Measurements from ENCODE around the gene FCER1G. TPM values are rescaled to one million over a fixed set of nuclear protein-coding genes. Genes with fewer than 3 reads are reported as not detected.

Gene FCER1G
- total RNA-seq, 1 donor from 2014 or later, result 1.5 TPM

DNA sequence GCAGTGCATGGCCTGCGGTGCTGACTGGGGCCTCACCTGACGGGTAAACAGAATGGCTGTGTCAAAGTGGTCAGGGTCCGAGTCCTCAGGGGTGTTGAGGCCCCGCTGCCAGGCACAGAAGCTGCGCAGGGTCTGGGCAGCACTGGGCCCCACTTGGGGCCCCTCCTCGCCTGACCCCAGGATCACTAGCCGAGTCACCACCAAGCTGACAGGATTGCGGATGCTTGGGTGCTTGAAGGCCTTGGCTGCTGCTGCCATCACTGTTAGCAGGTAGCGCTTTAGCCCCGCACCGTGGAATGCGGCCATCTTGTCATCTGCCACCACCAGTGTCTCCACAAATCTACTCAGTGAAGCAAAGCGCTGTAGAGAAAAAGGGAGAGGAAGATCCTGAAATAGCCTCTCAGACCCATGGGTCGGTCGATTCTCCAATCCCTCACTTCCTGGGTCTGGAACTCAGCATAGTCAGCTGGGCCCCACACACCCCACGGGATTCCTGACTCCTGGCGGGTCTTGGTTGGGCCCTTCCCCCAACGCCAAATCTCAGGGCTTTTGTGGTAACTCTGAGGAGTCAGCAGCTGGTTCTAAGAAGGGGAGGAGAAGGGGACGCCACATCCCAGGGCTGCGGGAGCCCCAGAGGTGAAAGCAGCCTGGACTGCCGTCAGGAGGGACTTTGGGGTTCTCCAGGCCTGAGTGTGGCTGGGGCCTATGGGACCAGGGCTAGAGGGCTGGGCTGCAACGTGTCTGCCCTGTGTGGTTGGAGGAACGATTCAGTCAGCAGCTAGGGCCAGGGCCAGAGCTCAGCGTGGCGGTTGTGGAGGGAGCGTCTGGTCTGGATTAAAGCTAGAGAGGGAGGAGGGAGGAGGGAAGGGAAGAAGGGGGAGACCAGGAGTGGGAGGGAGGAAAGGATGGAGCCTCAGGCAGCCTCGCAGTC, 18.3 kb upstream of the FCER1G start:
- H3K36me3 Mint-ChIP-seq (ENCODE audit: insufficient read depth), result no peaks in the 10 kb centered on the region
- no peak overlapping the region for H3K27ac Mint-ChIP-seq
- H3K4me1 Mint-ChIP-seq (ENCODE audit: low read depth), result peaks cover 12% of the 10 kb centered on the region
- H3K9me3 Mint-ChIP-seq (ENCODE audit: low read depth), result no peaks in the 10 kb centered on the region
- DNase-seq (ENCODE audit: low spot score, unreplicated experiment), result no peak
- peaks cover 3% of the 10 kb centered on the region for H3K27me3 Mint-ChIP-seq
- TF ChIP-seq CTCF (IDR thresholded peaks at IDR 0.05; ENCODE audit: unreplicated experiment), result no peak
- H3K4me3 Mint-ChIP-seq (ENCODE audit: low read depth), result no peak overlapping the region

GRCh38 chr1:161197560-161198193, 17.4 kb upstream of the FCER1G start:
- DNase-seq (ENCODE audit: low spot score, unreplicated experiment), result no peak
- no peak for TF ChIP-seq CTCF (IDR thresholded peaks at IDR 0.05; ENCODE audit: unreplicated experiment)

GRCh38 chr1:161198194-161198896, 16.8 kb upstream of the FCER1G start:
- Mint-ChIP-seq H3K9me3 (ENCODE audit: low read depth) (no peaks in the 10 kb centered on the region), H3K27me3 (peaks cover 3% of the 10 kb centered on the region), H3K36me3 (ENCODE audit: insufficient read depth) (no peaks in the 10 kb centered on the region), H3K4me3 (ENCODE audit: low read depth) (no peak overlapping the region), H3K4me1 (ENCODE audit: low read depth) (peaks cover 13% of the 10 kb centered on the region), H3K27ac (peak overlapping the region; percentile 47)
- peak; percentile 38 for DNase-seq (ENCODE audit: low spot score, unreplicated experiment)
- peak; percentile 29 for TF ChIP-seq CTCF (IDR thresholded peaks at IDR 0.05; ENCODE audit: unreplicated experiment)

More at GRCh38 chr1:161197560-161198193, 17.4 kb upstream of the FCER1G start:
- no peak overlapping the region for H3K4me3 Mint-ChIP-seq (ENCODE audit: low read depth)
- H3K36me3 Mint-ChIP-seq (ENCODE audit: insufficient read depth), result no peaks in the 10 kb centered on the region
- H3K4me1 Mint-ChIP-seq (ENCODE audit: low read depth), result peaks cover 12% of the 10 kb centered on the region
- no peak overlapping the region for H3K27ac Mint-ChIP-seq
- peaks cover 3% of the 10 kb centered on the region for H3K27me3 Mint-ChIP-seq
- no peaks in the 10 kb centered on the region for H3K9me3 Mint-ChIP-seq (ENCODE audit: low read depth)

DNA sequence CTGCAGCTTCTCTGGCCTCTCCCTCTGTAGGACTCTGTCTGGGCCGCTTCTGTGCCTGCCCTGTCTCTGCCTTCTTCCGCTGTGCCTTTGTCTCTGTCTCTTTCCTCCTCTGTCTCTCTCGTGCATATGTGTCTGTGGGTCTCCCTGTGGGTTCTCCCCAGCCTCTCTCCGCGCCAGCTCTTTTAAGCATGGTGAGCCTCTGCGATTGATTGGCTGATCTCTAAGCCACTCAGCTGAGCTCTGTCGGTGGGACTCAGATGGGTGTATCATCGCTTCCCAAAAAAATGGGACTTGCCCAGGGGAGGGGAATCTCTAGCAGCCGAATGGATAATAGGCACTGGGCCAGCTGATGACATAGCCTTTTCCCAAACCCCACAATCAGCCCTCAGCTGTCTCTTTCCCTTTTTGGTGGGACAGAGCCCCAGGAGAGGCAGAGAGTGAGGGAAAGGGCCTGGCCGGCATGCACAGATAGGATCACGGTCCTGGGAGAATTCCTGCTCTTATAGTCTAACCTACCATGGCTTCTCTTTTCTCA, 16.1 kb upstream of the FCER1G start, which contains the start of gene ADAMTS4:
TSS of gene ADAMTS4 (minus strand) at position 158 of the 535 bp plus-strand sequence. CDS start 427 bp downstream, outside the sequence.
- Mint-ChIP-seq H3K9me3 (ENCODE audit: low read depth) (no peaks in the 10 kb centered on the region), H3K36me3 (ENCODE audit: insufficient read depth) (peaks cover under 1% of the 10 kb centered on the region), H3K27me3 (peaks cover 3% of the 10 kb centered on the region), H3K4me3 (ENCODE audit: low read depth) (no peak within 1 kb of the TSS), H3K27ac (peak within 1 kb of the TSS; percentile 47), H3K4me1 (ENCODE audit: low read depth) (peaks cover 13% of the 10 kb centered on the region)
- DNase-seq (ENCODE audit: low spot score, unreplicated experiment), result no peak
- no peak for TF ChIP-seq CTCF (IDR thresholded peaks at IDR 0.05; ENCODE audit: unreplicated experiment)

Measured in progenitor cell of endocrine pancreas (in vitro differentiated cells).